K562 (cell line): ENCODE results near the gene GET3. TPM values are rescaled to one million over a fixed set of nuclear protein-coding genes. Genes with fewer than 3 reads are reported as not detected.

Source experiments
- ADNP ChIP-seq: fragments of 200-800 bp; sonication (Bioruptor generic); IDR thresholded peaks from 2 replicates; pipeline ENCODE4 v1.6.1; 2016; ENCODE audit warnings: missing genetic modification characterization, missing compliant biosample characterization
- BRF1 ChIP-seq: IDR thresholded peaks from 3 replicates; pipeline ENCODE4 v1.6.1; 2011; ENCODE audit warnings: borderline replicate concordance, mild to moderate bottlenecking; ENCODE audit not compliant: insufficient read length; ENCODE audit errors: extremely low read depth
- CSDE1 ChIP-seq, 2 experiments: fragments of 450-650 bp; IDR thresholded peaks; 2 replicates each; pipeline ENCODE4 v1.6.1; 2016; ENCODE audit warnings: mild to moderate bottlenecking in 1 of 2
- CTCFL ChIP-seq: IDR thresholded peaks from 2 replicates; pipeline ENCODE4 v1.6.1; 2011; ENCODE audit warnings: borderline replicate concordance, low read depth, mild to moderate bottlenecking, moderate library complexity, low read length; ENCODE audit not compliant: insufficient read depth, poor library complexity, severe bottlenecking
- JUND ChIP-seq, 2 experiments: IDR thresholded peaks; 2 replicates in 1 of 2; 3 replicates in 1 of 2; pipeline ENCODE4 v1.6.1; 2011; ENCODE audit warnings: borderline replicate concordance in 2 of 2, low read depth in 2 of 2, low read length in 2 of 2, improper control_type of control experiment in 1 of 2, missing biosample characterization in 1 of 2, missing genetic modification characterization in 1 of 2, missing genetic modification reagents in 1 of 2
- NCOA2 ChIP-seq, 2 experiments: fragments of 450-650 bp; IDR thresholded peaks; 2 replicates each; pipeline ENCODE4 v1.6.1; 2018; ENCODE audit warnings: mild to moderate bottlenecking in 2 of 2, moderate library complexity in 1 of 2; ENCODE audit not compliant: partially characterized antibody in 2 of 2
- PHF20 ChIP-seq: fragments of 450-650 bp; IDR thresholded peaks from 2 replicates; pipeline ENCODE4 v1.6.1; 2018; ENCODE audit not compliant: partially characterized antibody
- POLR2A ChIP-seq: fragments of 450-650 bp; conservative IDR thresholded peaks from 2 replicates; pipeline ENCODE4 v1.6.1; 2016
- RBM39 ChIP-seq: fragments of 200-400 bp; formaldehyde crosslinking; optimal IDR thresholded peaks from 2 replicates; pipeline ENCODE3; 2018; ENCODE audit warnings: low read depth, low read length
- SMAD3 ChIP-seq: fragments of 450-650 bp; formaldehyde crosslinking; conservative IDR thresholded peaks from 2 replicates; pipeline ENCODE4 v1.4.0; 2020; ENCODE audit warnings: mild to moderate bottlenecking
- TSC22D4 ChIP-seq: fragments of 450-650 bp; IDR thresholded peaks from 2 replicates; pipeline ENCODE4 v1.6.1; 2016; ENCODE audit warnings: missing genetic modification characterization, missing biosample characterization, control low read depth
- U2AF2 ChIP-seq: fragments of 200-400 bp; formaldehyde crosslinking; optimal IDR thresholded peaks from 2 replicates; pipeline ENCODE3; 2017; ENCODE audit warnings: low read depth, mild to moderate bottlenecking, low read length
- ZNF146 ChIP-seq: IDR thresholded peaks from one replicate; pipeline ENCODE4 v1.6.1; 2018; ENCODE audit warnings: missing compliant biosample characterization; ENCODE audit not compliant: unreplicated experiment
- ZNF175 ChIP-seq: fragments of 200-800 bp; sonication (Bioruptor generic); IDR thresholded peaks from 2 replicates; pipeline ENCODE4 v1.6.1; 2016; ENCODE audit warnings: low read depth, mild to moderate bottlenecking, missing genetic modification characterization, missing compliant biosample characterization
- ZNF347 ChIP-seq: fragments of 450-650 bp; formaldehyde crosslinking; IDR thresholded peaks from 2 replicates; pipeline ENCODE4 v1.4.0; 2020; ENCODE audit warnings: low read depth, mild to moderate bottlenecking, moderate library complexity
- ZNF384 ChIP-seq: IDR thresholded peaks from 2 replicates; pipeline ENCODE4 v1.6.1; 2012; ENCODE audit warnings: low read depth, low read length, improper control_type of control experiment
- ZNF57 ChIP-seq: fragments of 450-650 bp; formaldehyde crosslinking; IDR thresholded peaks from 2 replicates; pipeline ENCODE4 v1.4.0; 2020; ENCODE audit warnings: mild to moderate bottlenecking, moderate library complexity
- polyA plus RNA-seq, 8 experiments: library from polyadenylated mRNA; depleted of rRNA in 4 of 8; stranded (reverse) in 5 of 8; unstranded in 3 of 8; fragments of >200 nt; fragmentation: Nextera tagmentation in 2 of 8; fragmentation: Illumina TruSeq in 1 of 8; extraction: Ambion mirVana in 2 of 8; extraction: Trizol in 1 of 8; gene quantifications; 2 replicates each; pipeline versions ENCODE4 v1.2.1 to v1.2.3, GENCODE V29; 2011 to 2014; ENCODE audit warnings: inconsistent platforms in 1 of 8, missing spikeins in 1 of 8
- total RNA-seq, 7 experiments: library from RNA; depleted of rRNA in 6 of 7; stranded (reverse); fragments of >200 nt in 6 of 7; fragmentation: Illumina TruSeq in 2 of 7; extraction: Trizol in 2 of 7; gene quantifications; 2 replicates each; pipeline versions ENCODE4 v1.2.1 to v1.2.3, GENCODE V29; 2011 to 2021; ENCODE audit warnings: low replicate concordance in 1 of 7
- TF ChIP-seq, protein P1 (sequence below): fragments of 450-650 bp; IDR thresholded peaks from 2 replicates; pipeline ENCODE4 v1.6.1; 2016; ENCODE audit warnings: mild to moderate bottlenecking
- TF ChIP-seq, protein P2 (sequence below): sonication (generic); formaldehyde crosslinking; IDR thresholded peaks from 2 replicates; pipeline ENCODE4 v1.8.1; 2023; ENCODE audit warnings: mild to moderate bottlenecking, missing genetic modification reagents
- TF ChIP-seq, protein P3 (sequence below): sonication (generic); IDR thresholded peaks from 2 replicates; pipeline ENCODE4 v1.6.1; 2016

GET3 gene
- total and polyA plus RNA-seq, 9 of the 15 experiments (the other 6 are each of a cell fraction or from before 2014, with no cell fraction given), result 8.3 to 83.5 (median 51.8) TPM

DNA sequence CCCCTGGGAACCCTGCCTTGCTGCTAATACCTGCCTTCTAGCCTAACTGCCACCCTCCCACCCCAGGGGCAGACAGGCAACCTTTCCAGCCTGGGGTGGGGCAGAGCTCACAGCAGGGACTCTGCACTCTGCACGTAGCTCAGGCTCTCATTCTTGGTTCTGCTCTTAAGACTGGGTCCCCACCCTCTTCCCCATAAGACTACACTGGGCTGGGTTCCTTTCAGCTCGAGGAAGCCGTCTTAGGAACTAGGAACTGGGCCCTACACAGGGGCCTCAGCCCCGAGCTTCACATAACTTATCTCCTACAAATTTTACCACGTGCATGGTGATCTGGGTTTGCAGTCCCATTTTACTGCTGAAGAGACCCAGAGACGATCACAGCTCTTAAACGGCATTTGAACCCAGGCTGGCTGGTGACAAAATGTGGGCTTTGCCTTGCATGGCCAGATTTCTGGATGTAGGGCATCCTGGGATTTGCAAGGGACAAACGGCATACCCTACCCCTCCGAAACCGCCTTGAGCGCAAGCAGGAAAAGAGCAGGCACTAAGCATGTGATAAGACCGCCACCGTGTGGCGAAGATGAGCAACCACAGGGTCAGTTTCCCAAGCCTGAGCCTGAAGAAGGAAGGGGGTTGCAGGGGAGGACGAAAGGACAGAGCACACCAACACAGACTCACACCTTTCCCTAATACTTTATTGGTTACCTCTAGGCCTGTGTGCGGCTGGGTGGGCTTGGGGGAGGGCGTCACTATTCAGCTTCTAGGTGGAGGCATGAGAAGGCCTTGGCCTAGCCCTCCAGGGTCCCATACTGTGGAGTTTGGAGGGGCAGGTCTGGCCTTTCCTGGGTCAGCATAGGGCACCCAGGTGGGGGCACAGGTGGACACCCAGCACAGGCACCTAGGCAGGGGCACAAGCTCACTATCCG lies 59.1 kb downstream of the GET3 start (continued):
- TF ChIP-seq ZNF146 (CRISPR knock-in tag) (no peak), NCOA2 (IDR thresholded peaks at IDR 0.05; ENCODE audit: partially characterized antibody in 2 of 2) (no peak), U2AF2 (no peak), ZNF347 (CRISPR knock-in tag) (no peak), JUND (IDR thresholded peaks at IDR 0.05; ENCODE audit: borderline replicate concordance, low read depth, low read length) (peak; percentile 41), JUND (tag; IDR thresholded peaks at IDR 0.05; ENCODE audit: borderline replicate concordance, low read depth, low read length) (no peak; the same call in 2 of the 3 replicates), PHF20 (no peak), ZNF57 (no peak), RBM39 (no peak), ADNP (tag) (no peak), CSDE1 (IDR thresholded peaks at IDR 0.05) (no peak), BRF1 (no peak), SMAD3 (CRISPR knock-in tag) (no peak), ZNF384 (no peak; the same call in 1 of the 2 replicates), CTCFL (peak; percentile 43), TSC22D4 (tag) (no peak), POLR2A (0 out of 2 replicates have a peak, but pooled peaks have one; percentile 30), ZNF175 (CRISPR knock-in tag) (no peak)
- TF ChIP-seq, protein P1, sequence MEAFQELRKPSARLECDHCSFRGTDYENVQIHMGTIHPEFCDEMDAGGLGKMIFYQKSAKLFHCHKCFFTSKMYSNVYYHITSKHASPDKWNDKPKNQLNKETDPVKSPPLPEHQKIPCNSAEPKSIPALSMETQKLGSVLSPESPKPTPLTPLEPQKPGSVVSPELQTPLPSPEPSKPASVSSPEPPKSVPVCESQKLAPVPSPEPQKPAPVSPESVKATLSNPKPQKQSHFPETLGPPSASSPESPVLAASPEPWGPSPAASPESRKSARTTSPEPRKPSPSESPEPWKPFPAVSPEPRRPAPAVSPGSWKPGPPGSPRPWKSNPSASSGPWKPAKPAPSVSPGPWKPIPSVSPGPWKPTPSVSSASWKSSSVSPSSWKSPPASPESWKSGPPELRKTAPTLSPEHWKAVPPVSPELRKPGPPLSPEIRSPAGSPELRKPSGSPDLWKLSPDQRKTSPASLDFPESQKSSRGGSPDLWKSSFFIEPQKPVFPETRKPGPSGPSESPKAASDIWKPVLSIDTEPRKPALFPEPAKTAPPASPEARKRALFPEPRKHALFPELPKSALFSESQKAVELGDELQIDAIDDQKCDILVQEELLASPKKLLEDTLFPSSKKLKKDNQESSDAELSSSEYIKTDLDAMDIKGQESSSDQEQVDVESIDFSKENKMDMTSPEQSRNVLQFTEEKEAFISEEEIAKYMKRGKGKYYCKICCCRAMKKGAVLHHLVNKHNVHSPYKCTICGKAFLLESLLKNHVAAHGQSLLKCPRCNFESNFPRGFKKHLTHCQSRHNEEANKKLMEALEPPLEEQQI, result no peak
- TF ChIP-seq, protein P2, sequence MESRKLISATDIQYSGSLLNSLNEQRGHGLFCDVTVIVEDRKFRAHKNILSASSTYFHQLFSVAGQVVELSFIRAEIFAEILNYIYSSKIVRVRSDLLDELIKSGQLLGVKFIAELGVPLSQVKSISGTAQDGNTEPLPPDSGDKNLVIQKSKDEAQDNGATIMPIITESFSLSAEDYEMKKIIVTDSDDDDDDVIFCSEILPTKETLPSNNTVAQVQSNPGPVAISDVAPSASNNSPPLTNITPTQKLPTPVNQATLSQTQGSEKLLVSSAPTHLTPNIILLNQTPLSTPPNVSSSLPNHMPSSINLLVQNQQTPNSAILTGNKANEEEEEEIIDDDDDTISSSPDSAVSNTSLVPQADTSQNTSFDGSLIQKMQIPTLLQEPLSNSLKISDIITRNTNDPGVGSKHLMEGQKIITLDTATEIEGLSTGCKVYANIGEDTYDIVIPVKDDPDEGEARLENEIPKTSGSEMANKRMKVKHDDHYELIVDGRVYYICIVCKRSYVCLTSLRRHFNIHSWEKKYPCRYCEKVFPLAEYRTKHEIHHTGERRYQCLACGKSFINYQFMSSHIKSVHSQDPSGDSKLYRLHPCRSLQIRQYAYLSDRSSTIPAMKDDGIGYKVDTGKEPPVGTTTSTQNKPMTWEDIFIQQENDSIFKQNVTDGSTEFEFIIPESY (CRISPR knock-in tag), result peak; percentile 79
- TF ChIP-seq, protein P3, sequence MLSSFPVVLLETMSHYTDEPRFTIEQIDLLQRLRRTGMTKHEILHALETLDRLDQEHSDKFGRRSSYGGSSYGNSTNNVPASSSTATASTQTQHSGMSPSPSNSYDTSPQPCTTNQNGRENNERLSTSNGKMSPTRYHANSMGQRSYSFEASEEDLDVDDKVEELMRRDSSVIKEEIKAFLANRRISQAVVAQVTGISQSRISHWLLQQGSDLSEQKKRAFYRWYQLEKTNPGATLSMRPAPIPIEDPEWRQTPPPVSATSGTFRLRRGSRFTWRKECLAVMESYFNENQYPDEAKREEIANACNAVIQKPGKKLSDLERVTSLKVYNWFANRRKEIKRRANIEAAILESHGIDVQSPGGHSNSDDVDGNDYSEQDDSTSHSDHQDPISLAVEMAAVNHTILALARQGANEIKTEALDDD, result no peak
